Activated CD4-positive, alpha-beta memory T cell treated with anti-CD3 and anti-CD28 coated beads, Interleukin-2, amount 10 ng/mL, durations not matched to agents 7 days and 5 days (primary cell): ENCODE data around the gene DNASE1L1. TPM values are rescaled to one million over a fixed set of nuclear protein-coding genes. Genes with fewer than 3 reads are reported as not detected.

Experiments
- CTCF ChIA-PET: fragments of 350-600 bp; sonication (Branson Sonifier 250); formaldehyde crosslinking; loops from one replicate; lab custom pipeline; 2021; ENCODE audit warnings: antibody characterized with exemption, inconsistent platforms; lab: Charles Lee
- POLR2A ChIA-PET: fragments of 350-600 bp; sonication (Branson Sonifier 250); formaldehyde crosslinking; loops from one replicate; lab custom pipeline; 2021; ENCODE audit warnings: antibody characterized with exemption; lab: Charles Lee
- DNase-seq: peaks from one replicate; pipeline ENCODE4 v3.0.0-alpha.2; 2020
- H3K27ac Mint-ChIP-seq: one replicate; pipeline ENCODE4 v1.8.0; 2021; ENCODE audit warnings: mild to moderate bottlenecking, mixed read lengths
- H3K27me3 Mint-ChIP-seq: one replicate; pipeline ENCODE4 v1.8.0; 2021; ENCODE audit warnings: mixed read lengths
- H3K36me3 Mint-ChIP-seq: one replicate; pipeline ENCODE4 v1.8.0; 2021; ENCODE audit warnings: low read depth, mixed read lengths
- H3K4me1 Mint-ChIP-seq: one replicate; pipeline ENCODE4 v1.8.0; 2021; ENCODE audit warnings: mixed read lengths
- H3K4me3 Mint-ChIP-seq: one replicate; pipeline ENCODE4 v1.8.0; 2021; ENCODE audit warnings: mild to moderate bottlenecking, mixed read lengths
- H3K9me3 Mint-ChIP-seq: one replicate; pipeline ENCODE4 v1.8.0; 2021; ENCODE audit warnings: mixed read lengths
- total RNA-seq, 2 experiments: library from RNA; stranded (reverse); gene quantifications; one replicate each; pipeline ENCODE4 v1.2.3, GENCODE V29; 2021

Gene DNASE1L1
- total RNA-seq, 2 experiments from 2014 or later, result 23.3 to 23.7 TPM

GRCh38 chrX:154383359-154384283 is 25.4 kb downstream of the DNASE1L1 start:
- Mint-ChIP-seq H3K27ac (no peak overlapping the region), H3K4me3 (no peak overlapping the region), H3K36me3 (peaks cover 2% of the 10 kb centered on the region), H3K27me3 (no peaks in the 10 kb centered on the region), H3K9me3 (no peaks in the 10 kb centered on the region), H3K4me1 (peaks cover 11% of the 10 kb centered on the region)
- POLR2A ChIA-PET, result interaction anchor here (1.1 to 2.2 kb wide), 4 partner anchors 10 to 460 kb away, joined by 3 to 10 read pairs (median 6); partner anchors contain the start of gene RPL10
- CTCF ChIA-PET, result interaction anchor here (1.2 kb wide), 1 partner anchor 15 kb away, joined by 3 read pairs; no protein-coding TSS in a partner anchor
- DNase-seq, result no peak

GRCh38 chrX:154382483-154383069 is 26.5 kb downstream of the DNASE1L1 start:
- Mint-ChIP-seq H3K4me1 (peaks cover 13% of the 10 kb centered on the region), H3K4me3 (no peak overlapping the region), H3K27ac (no peak overlapping the region), H3K36me3 (peaks cover 2% of the 10 kb centered on the region), H3K27me3 (no peaks in the 10 kb centered on the region), H3K9me3 (no peaks in the 10 kb centered on the region)
- no peak for DNase-seq
- CTCF ChIA-PET, result no interaction called here
- POLR2A ChIA-PET, result interaction anchor here (0.6 to 2.2 kb wide), 4 partner anchors 9 to 459 kb away, joined by 3 to 9 read pairs (median 3); partner anchors contain the start of gene RPL10

- H3K4me3 Mint-ChIP-seq, result no peak overlapping the region
- no peaks in the 10 kb centered on the region for H3K27me3 Mint-ChIP-seq
- ChIA-PET CTCF (no interaction called here), POLR2A (interaction anchor here (1.2 to 1.4 kb wide), 2 partner anchors 29 to 32 kb away, joined by 3 to 4 read pairs; no protein-coding TSS in a partner anchor)
- DNase-seq, result no peak
- peaks cover 2% of the 10 kb centered on the region for H3K36me3 Mint-ChIP-seq
- no peak overlapping the region for H3K27ac Mint-ChIP-seq
- no peaks in the 10 kb centered on the region for H3K9me3 Mint-ChIP-seq
- H3K4me1 Mint-ChIP-seq, result peaks cover 24% of the 10 kb centered on the region
Measured at GRCh38 chrX:154381271-154381670, 27.8 kb downstream of the DNASE1L1 start.

GRCh38 chrX:154380787-154381186 is 28.3 kb downstream of the DNASE1L1 start:
- DNase-seq, result no peak
- peak overlapping the region; percentile 80 for H3K4me3 Mint-ChIP-seq
- ChIA-PET POLR2A (interaction anchor here (1.2 to 1.4 kb wide), 2 partner anchors 29 to 32 kb away, joined by 3 to 4 read pairs; no protein-coding TSS in a partner anchor), CTCF (no interaction called here)
- H3K36me3 Mint-ChIP-seq, result peaks cover 2% of the 10 kb centered on the region
- H3K27ac Mint-ChIP-seq, result peak overlapping the region; percentile 68
- H3K27me3 Mint-ChIP-seq, result no peaks in the 10 kb centered on the region
- H3K4me1 Mint-ChIP-seq, result peaks cover 25% of the 10 kb centered on the region
- H3K9me3 Mint-ChIP-seq, result no peaks in the 10 kb centered on the region

- Mint-ChIP-seq H3K27ac (peak overlapping the region; percentile 84), H3K9me3 (no peaks in the 10 kb centered on the region), H3K4me3 (peak overlapping the region; percentile 80), H3K36me3 (peaks cover 2% of the 10 kb centered on the region), H3K27me3 (no peaks in the 10 kb centered on the region), H3K4me1 (peaks cover 26% of the 10 kb centered on the region)
- no peak for DNase-seq
- POLR2A ChIA-PET, result interaction anchor here (1.0 to 2.0 kb wide), 4 partner anchors 10 to 361 kb away, joined by 3 to 17 read pairs (median 4); partner anchors contain the start of gene RPL10
- CTCF ChIA-PET, result interaction anchor here (1.5 kb wide), 1 partner anchor 12 kb away, joined by 4 read pairs; no protein-coding TSS in a partner anchor
Measured at GRCh38 chrX:154380153-154380552, 28.9 kb downstream of the DNASE1L1 start.

GRCh38 chrX:154379569-154379951 is 29.5 kb downstream of the DNASE1L1 start:
- Mint-ChIP-seq H3K4me3 (peak overlapping the region; percentile 80), H3K9me3 (no peaks in the 10 kb centered on the region), H3K4me1 (peaks cover 30% of the 10 kb centered on the region), H3K36me3 (peaks cover 2% of the 10 kb centered on the region), H3K27me3 (no peaks in the 10 kb centered on the region), H3K27ac (peak overlapping the region; percentile 84)
- ChIA-PET POLR2A (interaction anchor here (1.0 to 2.0 kb wide), 5 partner anchors 10 to 361 kb away, joined by 3 to 17 read pairs (median 4); partner anchors contain the start of gene RPL10), CTCF (interaction anchor here (1.5 kb wide), 1 partner anchor 11 kb away, joined by 4 read pairs; no protein-coding TSS in a partner anchor)
- DNase-seq, result no peak

- ChIA-PET CTCF (interaction anchor here (0.6 to 1.5 kb wide), 2 partner anchors 10 to 50 kb away, joined by 3 to 4 read pairs; no protein-coding TSS in a partner anchor), POLR2A (interaction anchor here (0.6 to 2.0 kb wide), 5 partner anchors 9 to 360 kb away, joined by 3 to 17 read pairs (median 4); partner anchors contain the start of gene RPL10)
- DNase-seq, result peak; percentile 96
- peak within 1 kb of the TSS; percentile 87 for H3K27ac Mint-ChIP-seq
- H3K4me1 Mint-ChIP-seq, result peaks cover 30% of the 10 kb centered on the region
- H3K27me3 Mint-ChIP-seq, result no peaks in the 10 kb centered on the region
- H3K9me3 Mint-ChIP-seq, result no peaks in the 10 kb centered on the region
- peaks cover 2% of the 10 kb centered on the region for H3K36me3 Mint-ChIP-seq
- H3K4me3 Mint-ChIP-seq, result peak within 1 kb of the TSS; percentile 80
Measured at GRCh38 chrX:154378799-154379568, 30.1 kb downstream of the DNASE1L1 start, which contains the start of gene EMD. TSS of gene EMD (plus strand) at chrX:154379295. CDS start at chrX:154379485, 190 bp downstream.

GRCh38 chrX:154378059-154378798 is 30.8 kb downstream of the DNASE1L1 start:
- CTCF ChIA-PET, result interaction anchor here (0.6 to 1.5 kb wide), 2 partner anchors 10 to 49 kb away, joined by 3 to 4 read pairs; no protein-coding TSS in a partner anchor
- peak overlapping the region; percentile 87 for H3K27ac Mint-ChIP-seq

GRCh38 chrX:154376774-154377173 is 32.3 kb downstream of the DNASE1L1 start:
- H3K27me3 Mint-ChIP-seq, result no peaks in the 10 kb centered on the region
- no peak for DNase-seq
- H3K27ac Mint-ChIP-seq, result peak overlapping the region; percentile 35
- ChIA-PET CTCF (no interaction called here), POLR2A (interaction anchor here (0.9 kb wide), 1 partner anchor 450 kb away, joined by 3 read pairs; no protein-coding TSS in a partner anchor)
- H3K9me3 Mint-ChIP-seq, result no peaks in the 10 kb centered on the region
- H3K36me3 Mint-ChIP-seq, result peaks cover 2% of the 10 kb centered on the region
- no peak overlapping the region for H3K4me3 Mint-ChIP-seq
- peaks cover 41% of the 10 kb centered on the region for H3K4me1 Mint-ChIP-seq

More at GRCh38 chrX:154378059-154378798, 30.8 kb downstream of the DNASE1L1 start:
- Mint-ChIP-seq H3K27me3 (no peaks in the 10 kb centered on the region), H3K36me3 (peaks cover 2% of the 10 kb centered on the region), H3K4me3 (peak overlapping the region; percentile 80), H3K9me3 (no peaks in the 10 kb centered on the region), H3K4me1 (peaks cover 33% of the 10 kb centered on the region)
- POLR2A ChIA-PET, result interaction anchor here (0.6 to 2.0 kb wide), 5 partner anchors 8 to 360 kb away, joined by 3 to 17 read pairs (median 4); no protein-coding TSS in a partner anchor
- DNase-seq, result peak; percentile 39

GRCh38 chrX:154375156-154375504 is 33.9 kb downstream of the DNASE1L1 start:
- CTCF ChIA-PET, result interaction anchor here (1.3 kb wide), 1 partner anchor 361 kb away, joined by 5 read pairs; no protein-coding TSS in a partner anchor
- H3K27ac Mint-ChIP-seq, result peak overlapping the region; percentile 49

More at GRCh38 chrX:154375156-154375504, 33.9 kb downstream of the DNASE1L1 start:
- Mint-ChIP-seq H3K36me3 (peaks cover 5% of the 10 kb centered on the region), H3K27me3 (no peaks in the 10 kb centered on the region), H3K9me3 (no peaks in the 10 kb centered on the region), H3K4me3 (peak overlapping the region; percentile 44), H3K4me1 (peaks cover 33% of the 10 kb centered on the region)
- DNase-seq, result no peak
- POLR2A ChIA-PET, result interaction anchor here (0.8 to 2.2 kb wide), 2 partner anchors 25 to 450 kb away, joined by 3 to 9 read pairs; no protein-coding TSS in a partner anchor
